ENCODE measurements around the gene USP11. TPM values are rescaled to one million over a fixed set of nuclear protein-coding genes. Genes with fewer than 3 reads are reported as not detected.

USP11 gene
- total and polyA plus RNA-seq, 2 of the 8 experiments (the other 6 are each of a cell fraction or from before 2014, with no cell fraction given): 40.9 to 84.0 TPM

- Histone ChIP-seq H2BK15ac (ENCODE audit: low read length) (no peak overlapping the region), H3K4me2 (ENCODE audit: insufficient read depth in 1 of 2, low read depth in 2 of 2, low read length in 2 of 2) (no peak overlapping the region), H3K27ac (ENCODE audit: low read depth, low read length) (no peak overlapping the region), H3K36me3 (ENCODE audit: control insufficient read depth in 2 of 4, insufficient read depth in 4 of 4, low read length in 3 of 4) (peaks cover 0 to 25% (median 15%) of the 10 kb centered on the region in 4 experiments; a peak in 6 of 8 replicates), H3K18ac (ENCODE audit: extremely low read depth, low read length) (no peak overlapping the region), H3K4me1 (replicated peaks in 1 of 4; ENCODE audit: control insufficient read depth in 3 of 4, insufficient read depth in 4 of 4, low read length in 3 of 4) (peaks cover 0 to 9% (median 5%) of the 10 kb centered on the region in 4 experiments; a peak in 4 of 7 replicates), H4K91ac (replicated peaks; ENCODE audit: insufficient read length, low read length) (no peak overlapping the region), H3K79me2 (ENCODE audit: control insufficient read depth in 1 of 2, insufficient read depth in 2 of 2, low read length in 2 of 2) (peaks cover 0 to 25% of the 10 kb centered on the region in 2 experiments; a peak in 3 of 4 replicates), H4K8ac (ENCODE audit: extremely low read depth, insufficient read depth, low read length) (no peak overlapping the region), H4K20me1 (replicated peaks in 1 of 2; ENCODE audit: control insufficient read depth in 1 of 2, insufficient read depth in 2 of 2, low read length in 2 of 2) (no peaks in the 10 kb centered on the region), H3K4me3 (ENCODE audit: extremely low read depth in 1 of 4, insufficient read depth in 2 of 4, low read depth in 3 of 4, low read length in 4 of 4) (no peak overlapping the region), H3K23ac (ENCODE audit: insufficient read length) (no peak overlapping the region), H3K4ac (replicated peaks; ENCODE audit: insufficient read length, low read depth, low read length) (no peak overlapping the region), H3K9ac (replicated peaks in 1 of 4; ENCODE audit: extremely low read depth in 1 of 4, low read depth in 3 of 4, low read length in 3 of 4) (no peak overlapping the region), H3K23me2 (ENCODE audit: low read depth, low read length) (no peaks in the 10 kb centered on the region), H2BK120ac (replicated peaks; ENCODE audit: low read depth, low read length) (no peak overlapping the region), H3K79me1 (ENCODE audit: low read depth, low read length) (no peaks in the 10 kb centered on the region), H2BK20ac (ENCODE audit: low read length) (no peak overlapping the region), H3K27me3 (replicated peaks in 1 of 4; ENCODE audit: control insufficient read depth in 3 of 4, extremely low read depth in 1 of 4, insufficient read depth in 3 of 4, low read length in 3 of 4) (no peaks in the 10 kb centered on the region), H3K56ac (replicated peaks; ENCODE audit: insufficient read length, low read depth, low read length) (no peak overlapping the region), H2BK5ac (ENCODE audit: low read depth, low read length) (no peak overlapping the region), H2AFZ (ENCODE audit: low read length) (no peak overlapping the region), H3K14ac (ENCODE audit: insufficient read length) (no peak overlapping the region), H4K5ac (ENCODE audit: insufficient read length, low read depth, low read length) (no peak overlapping the region), H2BK12ac (ENCODE audit: low read depth, low read length) (peak overlapping the region; percentile 27; the same call in 1 of the 2 replicates), H2AK5ac (ENCODE audit: low read depth, low read length) (no peak overlapping the region), H3K9me3 (ENCODE audit: insufficient read depth in 2 of 2, low read depth in 1 of 2, low read length in 1 of 2) (no peaks in the 10 kb centered on the region)
- WGBS, 2 experiments (ENCODE audit: extremely low coverage in 1 of 2, insufficient coverage in 1 of 2, insufficient read length in 1 of 2, insufficient replicate concordance in 2 of 2, low coverage in 1 of 2, low lambda C conversion rate in 2 of 2, missing lambda C conversion rate in 1 of 2): 69% methylated on average over 1 of the region's 2 CpGs; no CpG with 5 or more reads in 1 of the 2 experiments
- TF ChIP-seq TAF7 (optimal IDR thresholded peaks at IDR 0.05; ENCODE audit: borderline replicate concordance, low read depth, low read length): no peak
- no peak for TF ChIP-seq ZNF274 (IDR thresholded peaks at IDR 0.05; ENCODE audit: borderline replicate concordance, extremely low read depth, low read length)
- no peak for TF ChIP-seq SRF (IDR thresholded peaks at IDR 0.05; ENCODE audit: low read depth, low read length)
- DNase-seq (ENCODE audit: low read depth in 1 of 2, low spot score in 2 of 2): no peak
- no peak for FAIRE-seq
- ChIA-PET CTCF (ENCODE audit: partially characterized antibody) (interaction anchor here (0.7 kb wide), 1 partner anchor 154 kb away, joined by 3 read pairs; no protein-coding TSS in a partner anchor), POLR2A (ENCODE audit: partially characterized antibody) (interaction anchor here (0.6 to 3.0 kb wide), 8 partner anchors 8 to 90 kb away, joined by 3 to 16 read pairs (median 4); no protein-coding TSS in a partner anchor)
These were observed 1.6 kb upstream of the USP11 start for GRCh38 chrX:47231167-47231566.

Measured in H1 (cell line).